ENCODE data around the gene TMEM176A. TPM values are rescaled to one million over a fixed set of nuclear protein-coding genes. Genes with fewer than 3 reads are reported as not detected.

TMEM176A gene
- total and polyA plus RNA-seq, 2 donors = 11.0 to 27.9 TPM

DNA sequence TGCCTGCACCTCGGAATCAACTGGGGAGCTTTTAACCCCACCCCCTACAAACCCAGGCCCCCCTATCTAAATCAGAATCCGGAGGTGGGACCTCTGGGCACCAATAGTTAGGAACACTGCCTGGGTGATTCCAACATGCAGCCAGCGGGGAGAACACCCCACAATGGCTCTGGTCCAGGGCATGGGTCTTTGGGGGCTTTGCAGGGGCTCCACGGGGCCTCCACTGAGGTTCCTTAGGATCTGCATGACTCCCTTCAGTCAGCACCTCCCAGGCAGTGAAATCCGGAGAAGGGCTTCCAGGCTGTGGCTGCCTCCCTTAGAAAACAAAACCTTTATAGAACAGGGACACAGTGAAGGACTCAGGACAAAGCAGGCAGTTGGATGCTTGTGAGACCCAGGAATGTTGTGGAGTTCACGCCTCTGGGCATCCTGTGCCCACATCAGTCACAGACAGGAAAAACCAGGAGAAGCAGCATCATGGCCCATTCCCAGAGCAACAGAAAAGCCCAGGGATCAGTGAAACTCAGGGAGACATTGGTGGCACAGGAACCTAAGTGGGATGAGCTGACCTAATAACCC lies 35.2 kb downstream of the TMEM176A start:
- H3K27ac ChIP-seq (ENCODE audit: low read depth in 1 of 2, low read length in 1 of 2) = no peak overlapping the region
- H3K36me3 ChIP-seq (ENCODE audit: control insufficient read depth in 2 of 2, insufficient read depth in 2 of 2, low read length in 1 of 2) = no peaks in the 10 kb centered on the region
- H3K4me1 ChIP-seq (ENCODE audit: control insufficient read depth in 2 of 2, insufficient read depth in 2 of 2, low read length in 2 of 2) = no peaks in the 10 kb centered on the region
- DNase-seq (ENCODE audit: low read depth in 6 of 9, low spot score in 9 of 9) = no peak
- 92% methylated on average over 6 of the region's 6 CpGs for WGBS
- peaks cover 0 to 6% of the 10 kb centered on the region in 2 donors for H3K27me3 ChIP-seq (ENCODE audit: control insufficient read depth in 2 of 2, insufficient read depth in 1 of 2, low read length in 1 of 2)
- no peaks in the 10 kb centered on the region for H3K9me3 ChIP-seq (ENCODE audit: control insufficient read depth in 2 of 2, insufficient read depth in 1 of 2, low read length in 1 of 2)
- H3K4me3 ChIP-seq (ENCODE audit: low read length in 2 of 2) = no peak overlapping the region

DNA sequence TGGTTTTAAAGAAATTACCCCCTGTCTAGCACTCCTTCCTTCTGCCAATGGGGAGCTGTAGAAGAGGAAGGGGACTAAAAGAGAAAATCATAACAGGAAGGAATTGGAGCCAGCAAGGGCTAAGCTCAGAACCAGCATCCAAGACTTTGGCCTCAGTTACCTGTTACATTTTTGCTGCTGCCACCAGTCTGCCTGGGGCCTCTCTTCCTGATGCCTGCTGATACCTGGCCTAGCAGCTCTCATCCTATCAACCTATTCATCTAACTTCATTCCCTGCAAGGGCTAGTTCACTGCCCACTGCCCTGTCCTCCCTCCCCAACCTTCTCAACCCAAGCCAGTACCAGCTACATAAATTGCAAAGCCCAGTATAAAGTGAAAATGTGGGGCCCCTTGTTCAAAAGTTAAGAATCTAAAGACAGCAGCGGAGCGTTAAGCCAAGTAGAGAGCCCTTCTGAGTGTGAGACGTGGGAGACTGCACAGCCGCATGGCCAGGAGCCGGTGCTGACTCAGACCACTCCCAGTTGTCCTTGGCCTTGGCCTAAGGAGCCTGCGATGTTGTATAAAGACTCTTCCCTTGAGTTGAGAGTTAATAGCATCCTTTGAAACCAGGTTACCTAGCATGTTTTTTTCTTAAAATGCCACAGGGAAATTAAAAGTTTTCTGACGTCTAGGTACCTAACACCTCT lies 38.5 kb downstream of the TMEM176A start:
- Histone ChIP-seq H3K36me3 (ENCODE audit: control insufficient read depth in 2 of 2, insufficient read depth in 2 of 2, low read length in 1 of 2) (no peaks in the 10 kb centered on the region), H3K4me1 (ENCODE audit: control insufficient read depth in 2 of 2, insufficient read depth in 2 of 2, low read length in 2 of 2) (no peaks in the 10 kb centered on the region), H3K9me3 (ENCODE audit: control insufficient read depth in 2 of 2, insufficient read depth in 1 of 2, low read length in 1 of 2) (no peaks in the 10 kb centered on the region), H3K4me3 (ENCODE audit: low read length in 2 of 2) (no peak overlapping the region), H3K27ac (ENCODE audit: low read depth in 1 of 2, low read length in 1 of 2) (no peak overlapping the region), H3K27me3 (ENCODE audit: control insufficient read depth in 2 of 2, insufficient read depth in 1 of 2, low read length in 1 of 2) (peaks cover 0 to 3% of the 10 kb centered on the region in 2 donors)
- no peak for DNase-seq (ENCODE audit: low read depth in 6 of 9, low spot score in 9 of 9)
- WGBS = 94% methylated on average over 7 of the region's 7 CpGs

DNA sequence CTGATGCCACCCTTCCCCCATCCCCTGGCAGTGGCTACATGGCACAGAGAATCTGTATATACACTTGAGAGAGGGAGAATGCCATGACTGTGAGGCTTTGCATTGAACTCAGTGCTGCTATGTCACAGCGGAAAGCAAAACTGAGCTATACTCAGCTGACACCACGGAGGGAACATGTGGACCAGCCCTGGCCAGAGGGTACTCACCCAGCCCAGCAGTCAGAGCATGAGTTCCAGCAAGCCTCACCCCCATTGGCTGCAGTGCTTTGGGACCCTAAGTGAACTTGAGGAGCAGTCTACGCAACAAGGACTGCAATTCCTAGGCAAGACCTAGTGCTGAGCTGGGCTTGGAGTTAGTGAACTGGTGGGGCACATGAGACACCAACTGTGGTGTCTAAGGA lies 41.4 kb downstream of the TMEM176A start:
- H3K27ac ChIP-seq (ENCODE audit: low read depth in 1 of 2, low read length in 1 of 2) = no peak overlapping the region
- no peaks in the 10 kb centered on the region for H3K36me3 ChIP-seq (ENCODE audit: control insufficient read depth in 2 of 2, insufficient read depth in 2 of 2, low read length in 1 of 2)
- H3K4me3 ChIP-seq (ENCODE audit: low read length in 2 of 2) = no peak overlapping the region
- H3K4me1 ChIP-seq (ENCODE audit: control insufficient read depth in 2 of 2, insufficient read depth in 2 of 2, low read length in 2 of 2) = no peaks in the 10 kb centered on the region
- DNase-seq (ENCODE audit: low read depth in 6 of 9, low spot score in 9 of 9) = no peak
- H3K9me3 ChIP-seq (ENCODE audit: control insufficient read depth in 2 of 2, insufficient read depth in 1 of 2, low read length in 1 of 2) = no peaks in the 10 kb centered on the region
- no peaks in the 10 kb centered on the region for H3K27me3 ChIP-seq (ENCODE audit: control insufficient read depth in 2 of 2, insufficient read depth in 1 of 2, low read length in 1 of 2)
- 97% methylated on average over 3 of the region's 3 CpGs for WGBS

DNA sequence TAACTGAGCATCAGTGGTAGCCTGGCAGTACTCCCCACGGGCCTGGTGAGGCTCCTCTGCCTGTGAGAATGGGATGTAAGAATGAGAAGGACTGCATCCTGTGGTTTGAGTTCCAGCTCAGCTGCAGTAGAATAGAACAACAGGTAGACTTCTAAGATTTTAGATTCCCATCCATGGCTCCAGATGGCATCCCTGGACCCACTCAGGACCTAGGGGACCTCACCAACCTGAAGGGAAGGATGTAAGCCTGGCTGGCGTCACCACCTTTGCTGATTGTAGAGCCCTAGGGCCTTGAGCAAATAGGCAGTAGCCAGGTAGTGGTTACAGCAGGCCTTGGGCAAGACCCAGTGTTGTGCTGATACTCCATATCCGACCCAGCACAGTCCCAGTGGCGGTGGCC lies 42.1 kb downstream of the TMEM176A start:
- no peaks in the 10 kb centered on the region for H3K4me1 ChIP-seq (ENCODE audit: control insufficient read depth in 2 of 2, insufficient read depth in 2 of 2, low read length in 2 of 2)
- no peak overlapping the region for H3K4me3 ChIP-seq (ENCODE audit: low read length in 2 of 2)
- no peak for DNase-seq (ENCODE audit: low read depth in 6 of 9, low spot score in 9 of 9)
- no peaks in the 10 kb centered on the region for H3K27me3 ChIP-seq (ENCODE audit: control insufficient read depth in 2 of 2, insufficient read depth in 1 of 2, low read length in 1 of 2)
- H3K9me3 ChIP-seq (ENCODE audit: control insufficient read depth in 2 of 2, insufficient read depth in 1 of 2, low read length in 1 of 2) = no peaks in the 10 kb centered on the region
- 78% methylated on average over 4 of the region's 4 CpGs for WGBS
- H3K36me3 ChIP-seq (ENCODE audit: control insufficient read depth in 2 of 2, insufficient read depth in 2 of 2, low read length in 1 of 2) = no peaks in the 10 kb centered on the region
- H3K27ac ChIP-seq (ENCODE audit: low read depth in 1 of 2, low read length in 1 of 2) = no peak overlapping the region

DNA sequence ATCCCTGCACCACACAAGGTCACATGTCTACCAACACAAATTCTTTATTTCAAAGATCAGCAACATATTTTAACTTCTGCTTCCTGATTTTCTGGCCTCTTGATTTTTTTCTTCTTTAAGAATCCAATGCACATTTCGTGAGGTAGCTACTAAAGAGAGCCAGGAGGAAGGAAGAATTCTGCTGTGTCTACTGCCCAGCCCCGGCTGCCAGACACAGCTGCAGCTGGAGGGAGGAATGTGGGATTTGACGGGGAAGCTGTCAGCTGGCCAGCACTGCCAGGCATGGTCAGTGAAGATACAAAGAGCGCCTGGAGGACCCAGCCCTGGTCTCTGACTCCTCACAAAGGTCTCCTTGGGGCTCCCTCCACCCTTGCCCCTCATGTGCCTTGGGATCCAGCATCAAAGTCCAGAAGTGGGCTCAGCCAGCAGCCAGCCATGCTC lies 44.9 kb downstream of the TMEM176A start:
- H3K27me3 ChIP-seq (ENCODE audit: control insufficient read depth in 2 of 2, insufficient read depth in 1 of 2, low read length in 1 of 2) = peaks cover 0 to 2% of the 10 kb centered on the region in 2 donors
- WGBS = 44% methylated on average over 4 of the region's 4 CpGs
- H3K36me3 ChIP-seq (ENCODE audit: control insufficient read depth in 2 of 2, insufficient read depth in 2 of 2, low read length in 1 of 2) = no peaks in the 10 kb centered on the region
- no peaks in the 10 kb centered on the region for H3K4me1 ChIP-seq (ENCODE audit: control insufficient read depth in 2 of 2, insufficient read depth in 2 of 2, low read length in 2 of 2)
- H3K27ac ChIP-seq (ENCODE audit: low read depth in 1 of 2, low read length in 1 of 2) = no peak overlapping the region
- no peak overlapping the region for H3K4me3 ChIP-seq (ENCODE audit: low read length in 2 of 2)
- no peaks in the 10 kb centered on the region for H3K9me3 ChIP-seq (ENCODE audit: control insufficient read depth in 2 of 2, insufficient read depth in 1 of 2, low read length in 1 of 2)
- no peak for DNase-seq (ENCODE audit: low read depth in 6 of 9, low spot score in 9 of 9)

DNA sequence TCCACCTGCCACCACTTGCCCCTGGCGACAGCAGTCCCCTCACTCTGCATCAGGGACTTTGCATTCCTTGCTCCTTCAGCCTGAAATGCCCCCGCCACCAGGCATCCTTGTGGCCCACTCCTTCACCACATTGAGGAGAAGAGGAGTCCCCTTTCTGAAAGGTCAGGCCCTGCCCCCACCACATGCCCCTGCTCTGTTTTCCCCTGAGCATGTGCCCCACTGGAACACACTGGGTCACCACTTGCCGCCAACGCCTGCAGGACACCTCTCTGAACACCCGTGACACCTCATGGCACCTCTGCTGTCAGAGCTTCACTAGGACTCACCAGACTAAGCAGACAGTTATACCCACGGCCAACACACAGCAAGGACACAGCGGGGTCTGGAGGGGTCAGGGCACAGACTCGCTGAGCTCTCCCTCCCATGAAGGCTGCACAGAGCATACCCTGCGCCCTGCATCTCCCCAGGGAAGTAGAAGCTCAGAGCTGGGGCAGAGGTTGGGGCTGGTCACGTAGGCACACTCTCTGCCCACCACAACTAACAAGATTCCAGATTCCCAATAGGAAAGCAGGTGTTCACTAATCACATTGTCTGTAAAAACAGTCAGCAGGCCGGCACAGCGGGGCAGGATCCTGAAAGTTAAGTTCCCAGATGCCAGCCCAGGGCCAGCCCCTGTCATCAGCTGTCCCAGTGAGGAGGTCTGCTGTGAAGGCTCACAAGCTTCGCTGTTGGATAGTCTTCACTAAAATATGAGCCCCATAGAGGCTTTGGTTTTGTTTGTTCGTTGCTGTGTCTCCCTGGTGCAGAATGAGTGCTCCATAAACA lies 45.9 kb downstream of the TMEM176A start:
- WGBS = 96% methylated on average over 14 of the region's 14 CpGs
- H3K27me3 ChIP-seq (ENCODE audit: control insufficient read depth in 2 of 2, insufficient read depth in 1 of 2, low read length in 1 of 2) = peaks cover 0 to 2% of the 10 kb centered on the region in 2 donors
- DNase-seq (ENCODE audit: low read depth in 6 of 9, low spot score in 9 of 9) = no peak
- no peak overlapping the region for H3K4me3 ChIP-seq (ENCODE audit: low read length in 2 of 2)
- H3K4me1 ChIP-seq (ENCODE audit: control insufficient read depth in 2 of 2, insufficient read depth in 2 of 2, low read length in 2 of 2) = no peaks in the 10 kb centered on the region
- H3K9me3 ChIP-seq (ENCODE audit: control insufficient read depth in 2 of 2, insufficient read depth in 1 of 2, low read length in 1 of 2) = no peaks in the 10 kb centered on the region
- H3K27ac ChIP-seq (ENCODE audit: low read depth in 1 of 2, low read length in 1 of 2) = no peak overlapping the region
- H3K36me3 ChIP-seq (ENCODE audit: control insufficient read depth in 2 of 2, insufficient read depth in 2 of 2, low read length in 1 of 2) = no peaks in the 10 kb centered on the region

DNA sequence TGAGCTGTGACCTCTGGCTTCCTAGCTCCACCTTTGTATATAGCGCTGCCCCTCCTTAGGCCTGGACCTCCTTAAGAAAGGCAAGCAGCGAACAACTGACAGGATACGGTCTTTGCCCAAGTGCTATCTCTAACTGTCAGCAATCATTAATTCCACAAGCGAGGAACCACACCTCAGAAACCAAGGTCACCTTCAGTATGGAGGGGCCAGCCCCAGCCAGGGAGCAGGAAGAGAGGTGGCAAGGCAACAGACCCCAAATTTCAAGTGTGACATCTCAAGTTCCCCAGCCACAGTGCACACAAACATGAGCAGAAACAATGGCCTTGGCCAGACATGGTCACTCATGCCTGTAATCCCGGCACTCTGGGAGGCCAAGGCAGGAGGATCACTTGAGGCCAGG lies 47.0 kb downstream of the TMEM176A start:
- WGBS = 93% methylated on average over 5 of the region's 5 CpGs
- Histone ChIP-seq H3K27me3 (ENCODE audit: control insufficient read depth in 2 of 2, insufficient read depth in 1 of 2, low read length in 1 of 2) (peaks cover 0 to 8% of the 10 kb centered on the region in 2 donors), H3K4me3 (ENCODE audit: low read length in 2 of 2) (no peak overlapping the region), H3K4me1 (ENCODE audit: control insufficient read depth in 2 of 2, insufficient read depth in 2 of 2, low read length in 2 of 2) (no peaks in the 10 kb centered on the region), H3K9me3 (ENCODE audit: control insufficient read depth in 2 of 2, insufficient read depth in 1 of 2, low read length in 1 of 2) (no peaks in the 10 kb centered on the region), H3K27ac (ENCODE audit: low read depth in 1 of 2, low read length in 1 of 2) (no peak overlapping the region), H3K36me3 (ENCODE audit: control insufficient read depth in 2 of 2, insufficient read depth in 2 of 2, low read length in 1 of 2) (no peaks in the 10 kb centered on the region)
- no peak for DNase-seq (ENCODE audit: low read depth in 6 of 9, low spot score in 9 of 9)

DNA sequence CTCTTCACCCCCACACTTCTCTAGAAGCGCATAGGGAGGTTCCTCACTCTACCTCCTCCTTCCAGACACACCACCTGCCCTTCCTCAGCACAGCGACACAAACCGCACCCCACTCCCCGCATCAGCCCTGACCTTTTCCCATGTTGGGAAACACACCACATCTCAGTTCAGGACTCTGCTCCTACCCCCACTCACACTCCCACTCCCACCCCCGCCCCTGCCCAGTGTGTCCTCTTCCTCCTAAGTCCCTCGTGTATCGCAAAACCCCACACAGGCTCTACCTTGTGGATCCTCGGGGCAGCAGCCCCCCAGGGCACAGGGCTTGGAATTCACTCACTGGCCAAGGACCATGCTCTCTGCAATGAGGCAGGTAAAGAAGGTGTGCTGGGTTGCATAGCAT lies 47.5 kb downstream of the TMEM176A start:
- WGBS = 96% methylated on average over 8 of the region's 8 CpGs
- no peak for DNase-seq (ENCODE audit: low read depth in 6 of 9, low spot score in 9 of 9)
- Histone ChIP-seq H3K4me1 (ENCODE audit: control insufficient read depth in 2 of 2, insufficient read depth in 2 of 2, low read length in 2 of 2) (no peaks in the 10 kb centered on the region), H3K27ac (ENCODE audit: low read depth in 1 of 2, low read length in 1 of 2) (no peak overlapping the region), H3K27me3 (ENCODE audit: control insufficient read depth in 2 of 2, insufficient read depth in 1 of 2, low read length in 1 of 2) (peaks cover 0 to 10% of the 10 kb centered on the region in 2 donors), H3K4me3 (ENCODE audit: low read length in 2 of 2) (no peak overlapping the region), H3K36me3 (ENCODE audit: control insufficient read depth in 2 of 2, insufficient read depth in 2 of 2, low read length in 1 of 2) (no peaks in the 10 kb centered on the region), H3K9me3 (ENCODE audit: control insufficient read depth in 2 of 2, insufficient read depth in 1 of 2, low read length in 1 of 2) (no peaks in the 10 kb centered on the region)

DNA sequence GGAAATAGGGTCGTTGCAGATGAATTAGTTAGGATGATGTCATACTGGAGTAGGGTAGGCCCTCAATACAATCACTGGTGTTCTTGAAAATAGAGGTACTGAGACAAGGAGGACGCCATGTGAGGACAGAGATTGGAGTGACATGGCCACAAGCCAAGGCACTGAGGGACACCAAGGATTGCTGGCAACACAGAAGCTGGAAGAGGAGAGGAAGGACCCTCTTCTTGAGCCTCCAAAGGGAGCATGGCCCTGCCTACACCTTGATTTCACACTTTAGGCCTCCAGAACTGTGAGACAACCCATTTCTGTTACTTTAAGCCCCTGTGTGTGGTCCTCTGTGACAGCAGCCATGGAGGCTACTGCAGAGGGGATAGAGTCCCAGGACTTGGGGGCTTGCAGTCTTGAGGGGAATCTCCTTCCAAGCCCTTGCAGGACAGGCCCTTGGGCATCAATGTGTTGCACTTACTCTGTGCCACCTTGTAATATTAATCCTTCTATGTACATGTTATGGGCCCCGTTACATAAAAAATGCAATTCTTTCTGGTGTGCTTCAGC lies 48.1 kb downstream of the TMEM176A start:
- Histone ChIP-seq H3K4me1 (ENCODE audit: control insufficient read depth in 2 of 2, insufficient read depth in 2 of 2, low read length in 2 of 2) (no peaks in the 10 kb centered on the region), H3K36me3 (ENCODE audit: control insufficient read depth in 2 of 2, insufficient read depth in 2 of 2, low read length in 1 of 2) (no peaks in the 10 kb centered on the region), H3K9me3 (ENCODE audit: control insufficient read depth in 2 of 2, insufficient read depth in 1 of 2, low read length in 1 of 2) (no peaks in the 10 kb centered on the region), H3K27ac (ENCODE audit: low read depth in 1 of 2, low read length in 1 of 2) (no peak overlapping the region), H3K27me3 (ENCODE audit: control insufficient read depth in 2 of 2, insufficient read depth in 1 of 2, low read length in 1 of 2) (peaks cover 0 to 10% of the 10 kb centered on the region in 2 donors), H3K4me3 (ENCODE audit: low read length in 2 of 2) (no peak overlapping the region)
- 91% methylated on average over 3 of the region's 3 CpGs for WGBS
- no peak for DNase-seq (ENCODE audit: low read depth in 6 of 9, low spot score in 9 of 9)
